KMS-11 (cell line): ENCODE data around the gene RBPJ.

Experiments used
- H2AFZ ChIP-seq: fragments of 200-600 bp; sonication (generic); 2 replicates; pipeline ENCODE4 v1.6.1; 2016; ENCODE audit warnings: antibody characterized with exemption, mixed run types, low read depth
- H3K27ac ChIP-seq: fragments of 200-600 bp; sonication (generic); 2 replicates; pipeline ENCODE4 v1.6.1; 2016; ENCODE audit warnings: mild to moderate bottlenecking, mixed run types
- H3K27me3 ChIP-seq: fragments of 200-600 bp; sonication (generic); 2 replicates; pipeline ENCODE4 v1.6.1; 2017; ENCODE audit warnings: mild to moderate bottlenecking, low read depth, mixed run types, moderate library complexity; ENCODE audit not compliant: insufficient read depth
- H3K36me3 ChIP-seq: fragments of 200-600 bp; sonication (generic); 2 replicates; pipeline ENCODE4 v1.6.1; 2017; ENCODE audit warnings: mild to moderate bottlenecking, mixed run types; ENCODE audit not compliant: insufficient read depth
- H3K4me1 ChIP-seq: fragments of 200-600 bp; sonication (generic); 2 replicates; pipeline ENCODE4 v1.6.1; 2016; ENCODE audit warnings: mild to moderate bottlenecking, low read depth, mixed run types; ENCODE audit not compliant: poor library complexity, severe bottlenecking
- H3K4me2 ChIP-seq: fragments of 200-600 bp; sonication (generic); 2 replicates; pipeline ENCODE4 v1.7.0; 2016; ENCODE audit warnings: mild to moderate bottlenecking, mixed run types
- H3K4me3 ChIP-seq: fragments of 200-600 bp; sonication (generic); IDR thresholded peaks from 2 replicates; pipeline ENCODE4 v1.6.1; 2017; ENCODE audit warnings: low read depth, low read length, mixed read lengths; ENCODE audit not compliant: insufficient read depth
- H3K79me2 ChIP-seq: fragments of 200-600 bp; sonication (generic); 2 replicates; pipeline ENCODE4 v1.6.1; 2016; ENCODE audit warnings: low read depth, mixed run types; ENCODE audit not compliant: insufficient read depth
- H3K9ac ChIP-seq: fragments of 200-600 bp; sonication (generic); 2 replicates; pipeline ENCODE4 v1.6.1; 2016; ENCODE audit warnings: mild to moderate bottlenecking, mixed run types
- H4K20me1 ChIP-seq: fragments of 200-600 bp; sonication (generic); 2 replicates; pipeline ENCODE4 v1.6.1; 2016; ENCODE audit warnings: mild to moderate bottlenecking, mixed run types; ENCODE audit not compliant: insufficient read depth
- CTCF ChIP-seq: fragments of 200-600 bp; sonication (generic); conservative IDR thresholded peaks from 2 replicates; pipeline ENCODE4 v1.6.1; 2017; ENCODE audit warnings: low read depth, mild to moderate bottlenecking, antibody characterized with exemption, low read length, moderate library complexity, mixed read lengths

The RBPJ gene

DNA sequence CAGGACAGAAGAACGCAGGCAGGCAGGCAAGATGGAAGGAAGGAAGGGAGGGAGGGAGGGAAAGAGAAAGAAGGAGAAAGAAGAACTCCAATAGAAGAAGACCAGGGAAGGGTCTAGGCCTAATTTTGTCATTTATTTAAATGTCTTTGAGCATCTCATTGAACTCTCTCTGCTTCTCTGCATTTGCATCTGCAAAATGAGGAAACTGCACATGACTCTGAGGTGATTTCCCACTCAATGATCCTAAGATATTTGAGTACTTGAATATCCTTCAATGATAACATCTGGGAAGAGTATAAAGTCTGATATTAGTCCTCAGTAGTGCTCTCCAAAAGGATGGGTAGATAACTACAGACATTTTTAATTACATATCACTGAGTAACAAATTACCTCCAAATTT, 33.1 kb upstream of the RBPJ start:
- TF ChIP-seq CTCF, result no peak
- Histone ChIP-seq H3K27me3 (no peaks in the 10 kb centered on the region), H4K20me1 (no peaks in the 10 kb centered on the region), H3K9ac (no peak overlapping the region), H3K36me3 (no peaks in the 10 kb centered on the region), H3K4me1 (no peaks in the 10 kb centered on the region), H3K4me2 (no peak overlapping the region), H3K79me2 (no peaks in the 10 kb centered on the region), H2AFZ (no peak overlapping the region), H3K27ac (no peak overlapping the region), H3K4me3 (no peak overlapping the region)

- Histone ChIP-seq H3K4me1 (no peaks in the 10 kb centered on the region), H3K36me3 (no peaks in the 10 kb centered on the region), H4K20me1 (no peaks in the 10 kb centered on the region), H3K27ac (no peak overlapping the region), H2AFZ (no peak overlapping the region), H3K79me2 (no peaks in the 10 kb centered on the region), H3K4me2 (no peak overlapping the region), H3K27me3 (no peaks in the 10 kb centered on the region), H3K9ac (no peak overlapping the region), H3K4me3 (no peak overlapping the region)
- TF ChIP-seq CTCF, result no peak
Measured at GRCh38 chr4:26288355-26288909, 32.4 kb upstream of the RBPJ start.

GRCh38 chr4:26289401-26289800, 31.4 kb upstream of the RBPJ start:
- Histone ChIP-seq H3K36me3 (no peaks in the 10 kb centered on the region), H3K79me2 (no peaks in the 10 kb centered on the region), H3K9ac (no peak overlapping the region), H3K27ac (no peak overlapping the region), H3K27me3 (no peaks in the 10 kb centered on the region), H3K4me3 (no peak overlapping the region), H4K20me1 (no peaks in the 10 kb centered on the region), H3K4me2 (no peak overlapping the region), H3K4me1 (no peaks in the 10 kb centered on the region), H2AFZ (no peak overlapping the region)
- TF ChIP-seq CTCF, result no peak

DNA sequence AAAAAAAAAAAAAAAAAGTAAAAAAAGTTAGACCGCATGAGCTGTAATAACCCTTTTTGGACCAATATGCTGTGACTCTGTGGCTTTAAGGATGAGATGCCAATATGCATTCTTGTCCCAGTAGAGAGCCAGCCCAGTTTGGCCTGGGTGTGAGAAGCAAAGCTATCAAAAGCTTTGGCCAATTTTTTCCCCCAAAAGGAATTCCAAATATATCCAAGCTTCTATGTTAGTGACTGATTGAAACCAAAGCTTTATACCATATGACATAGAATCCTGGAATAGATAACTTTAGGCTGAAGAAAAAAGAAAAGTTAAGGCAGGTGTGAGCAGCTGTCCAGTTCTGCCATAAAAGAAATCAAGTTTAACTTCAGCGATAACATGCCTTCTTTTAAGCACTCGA, 30.5 kb upstream of the RBPJ start:
- no peak overlapping the region for H3K9ac ChIP-seq
- H3K27me3 ChIP-seq, result no peaks in the 10 kb centered on the region
- no peak overlapping the region for H2AFZ ChIP-seq
- no peaks in the 10 kb centered on the region for H3K4me1 ChIP-seq
- H3K36me3 ChIP-seq, result no peaks in the 10 kb centered on the region
- H3K79me2 ChIP-seq, result no peaks in the 10 kb centered on the region
- H3K4me2 ChIP-seq, result no peak overlapping the region
- no peak overlapping the region for H3K4me3 ChIP-seq
- no peak for TF ChIP-seq CTCF
- H3K27ac ChIP-seq, result no peak overlapping the region
- H4K20me1 ChIP-seq, result no peaks in the 10 kb centered on the region
